HG03575 (cell line): ENCODE data around the gene C5orf15.
"Not testable (repeated sequence)": the region's sequence is repeated elsewhere in the genome, so short reads cannot be mapped to it uniquely, and the experiment has no call there.

Experiments
- ATAC-seq: cut with Tn5 transposase; IDR thresholded peaks from one replicate; pipeline ENCODE4 v1.9.1; 2021; ENCODE audit not compliant: unreplicated experiment, insufficient number of reproducible peaks, low FRiP score; ENCODE audit errors: extremely low read depth

Gene C5orf15

DNA sequence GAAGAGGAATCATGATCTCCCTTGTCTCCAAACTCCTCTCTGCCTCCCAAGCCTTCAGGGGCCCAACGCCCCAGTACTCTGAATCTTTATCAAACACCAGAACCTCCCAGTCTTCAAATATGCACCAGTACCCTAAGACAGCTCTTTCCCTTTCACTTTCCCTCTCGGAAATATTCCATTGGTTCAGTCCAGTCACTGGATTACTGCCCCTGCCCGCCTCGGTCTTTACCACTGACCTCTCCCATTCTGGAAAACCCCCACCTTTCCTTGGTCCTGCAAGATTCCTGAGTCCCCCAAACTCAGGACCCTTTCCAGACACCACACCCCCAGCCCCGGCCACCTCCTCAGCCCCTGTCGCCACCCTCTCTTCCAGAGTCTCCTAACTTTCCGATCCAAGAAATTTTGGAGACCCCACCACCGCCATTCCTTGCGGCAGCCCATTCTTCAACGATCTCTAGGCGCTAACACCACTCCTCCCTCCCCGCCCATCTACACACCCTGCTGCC lies 674 bp downstream of the C5orf15 start:
- no peak for ATAC-seq

DNA sequence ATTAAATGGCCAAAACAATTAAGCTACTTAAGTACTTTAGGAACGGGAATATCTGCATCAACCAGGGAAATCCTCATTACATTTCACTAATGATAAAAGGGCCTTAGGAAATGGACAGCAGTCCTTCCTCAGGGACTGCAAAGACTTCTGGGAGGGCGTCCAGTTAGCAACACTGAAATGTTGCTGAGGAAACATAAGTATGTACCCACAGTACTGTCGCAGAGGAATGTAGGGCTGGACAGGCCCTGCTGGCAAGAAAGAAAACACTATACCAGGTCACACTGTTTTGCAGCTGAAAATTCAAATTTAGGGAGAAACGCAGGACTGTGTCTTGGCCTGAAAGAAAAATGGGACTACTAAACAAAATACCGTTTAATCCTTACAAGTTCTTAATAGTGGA lies 1.3 kb downstream of the C5orf15 start:
- no peak for ATAC-seq

DNA sequence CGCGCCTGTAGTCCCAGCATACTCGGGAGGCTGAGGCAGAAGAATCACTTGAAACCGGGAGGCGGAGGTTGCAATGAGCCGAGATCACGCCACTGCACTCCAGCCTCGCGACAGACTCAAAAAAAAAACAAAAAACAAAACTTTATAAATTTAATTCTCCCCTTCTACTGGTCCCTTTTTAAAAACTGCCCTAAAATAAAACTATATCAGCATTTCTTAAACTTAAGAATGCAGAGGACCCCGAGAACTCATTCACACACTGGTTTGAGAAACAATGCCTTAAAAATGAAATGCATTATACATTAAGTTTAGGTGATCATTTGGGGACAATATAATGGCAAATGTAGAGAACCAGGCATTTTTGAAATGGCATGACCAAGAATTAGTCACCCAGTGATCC lies 2.3 kb downstream of the C5orf15 start:
- no peak for ATAC-seq

DNA sequence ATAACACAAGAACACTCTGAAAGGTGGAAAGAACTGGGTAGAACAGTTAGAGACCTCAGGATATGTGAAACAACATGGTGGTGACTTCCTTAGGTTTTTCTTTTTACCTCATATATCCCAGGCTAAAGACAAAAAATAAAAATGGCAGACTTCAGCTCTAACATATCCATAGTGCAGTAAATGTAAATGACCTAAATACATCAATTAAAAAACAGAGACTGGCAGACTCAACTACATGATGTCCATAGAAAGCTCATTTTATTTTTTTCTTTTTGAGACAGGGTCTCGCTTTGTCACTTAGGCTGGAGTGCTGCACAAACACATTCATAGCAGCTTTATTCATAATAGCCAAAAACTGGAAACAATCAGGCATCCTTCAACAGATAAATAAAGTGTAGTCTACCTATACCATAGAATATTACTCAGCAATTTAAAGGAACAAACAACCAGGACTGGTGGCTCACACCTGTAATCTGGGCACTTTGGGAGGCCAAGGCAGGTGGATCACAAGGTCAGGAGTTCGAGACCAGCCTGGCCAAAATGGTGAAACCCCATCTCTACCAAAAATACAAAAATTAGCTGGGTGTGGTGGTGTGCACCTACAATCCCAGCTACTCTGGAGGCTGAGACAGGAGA lies 4.8 kb downstream of the C5orf15 start:
- ATAC-seq: no peak

- ATAC-seq: no peak
Observed at GRCh38 chr5:133962801-133963476, 5.5 kb downstream of the C5orf15 start.

- ATAC-seq: no peak
Observed at GRCh38 chr5:133962131-133962530, 6.3 kb downstream of the C5orf15 start.

DNA sequence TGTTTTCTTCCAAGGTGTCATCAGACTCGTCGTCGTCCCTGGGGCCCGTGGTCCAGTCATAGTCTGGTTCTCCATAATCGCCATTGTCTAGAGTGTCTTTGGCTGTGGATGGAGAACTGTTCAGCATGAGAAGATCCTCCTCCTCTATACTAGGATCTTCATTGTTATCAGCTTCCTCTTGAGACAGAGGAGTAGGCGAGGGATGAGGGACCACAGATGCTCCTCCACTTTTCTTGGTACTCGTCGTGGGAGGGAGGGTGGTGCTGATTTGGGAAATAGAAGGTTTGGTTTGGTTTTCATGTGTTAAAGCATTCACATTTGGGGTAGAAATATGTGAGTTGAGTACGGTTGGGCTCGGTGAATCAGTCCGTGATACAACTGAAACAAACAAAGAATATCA lies 8.8 kb downstream of the C5orf15 start:
- no peak for ATAC-seq

GRCh38 chr5:133957591-133957990 lies 10.8 kb downstream of the C5orf15 start:
- no peak for ATAC-seq

DNA sequence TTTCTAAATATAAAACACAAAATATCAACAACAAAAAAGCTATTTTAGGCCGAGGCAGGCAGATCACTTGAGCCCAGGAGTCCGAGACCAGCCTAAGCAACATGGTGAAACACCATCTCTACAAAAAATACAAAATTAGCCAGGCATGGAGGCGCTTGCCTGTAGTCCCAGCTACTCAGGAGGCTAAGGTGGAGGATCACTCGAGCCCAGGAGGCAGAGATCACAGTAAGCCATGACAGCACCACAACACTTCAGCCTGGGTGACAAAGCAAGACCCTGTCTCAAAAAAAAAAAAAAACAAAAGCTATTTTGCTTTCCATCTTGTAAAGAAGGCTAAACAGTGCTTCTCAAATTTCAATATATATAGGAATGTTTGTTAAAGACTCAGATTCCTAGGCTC lies 11.3 kb downstream of the C5orf15 start:
- ATAC-seq: no peak

DNA sequence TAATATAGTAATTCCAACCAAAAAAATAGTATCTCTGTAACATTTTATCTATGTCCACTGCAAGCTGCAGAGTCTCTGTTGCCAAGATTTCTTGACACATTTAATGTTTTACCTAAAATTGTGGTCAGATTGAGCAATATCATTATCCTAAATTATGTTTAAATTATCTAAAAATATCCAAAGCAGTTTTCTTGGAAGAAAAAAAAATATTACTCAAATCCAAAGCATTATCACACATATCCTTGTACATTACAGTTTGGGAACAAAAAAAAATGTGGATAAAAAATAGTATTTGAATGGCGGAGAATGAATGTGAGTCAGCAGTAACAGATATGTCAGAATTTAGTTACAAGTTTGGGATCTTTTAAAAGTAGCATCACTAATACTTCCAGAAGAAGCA lies 12.2 kb downstream of the C5orf15 start:
- ATAC-seq: not testable (repeated sequence)

GRCh38 chr5:133953568-133954145 lies 14.8 kb downstream of the C5orf15 start:
- no peak for ATAC-seq

DNA sequence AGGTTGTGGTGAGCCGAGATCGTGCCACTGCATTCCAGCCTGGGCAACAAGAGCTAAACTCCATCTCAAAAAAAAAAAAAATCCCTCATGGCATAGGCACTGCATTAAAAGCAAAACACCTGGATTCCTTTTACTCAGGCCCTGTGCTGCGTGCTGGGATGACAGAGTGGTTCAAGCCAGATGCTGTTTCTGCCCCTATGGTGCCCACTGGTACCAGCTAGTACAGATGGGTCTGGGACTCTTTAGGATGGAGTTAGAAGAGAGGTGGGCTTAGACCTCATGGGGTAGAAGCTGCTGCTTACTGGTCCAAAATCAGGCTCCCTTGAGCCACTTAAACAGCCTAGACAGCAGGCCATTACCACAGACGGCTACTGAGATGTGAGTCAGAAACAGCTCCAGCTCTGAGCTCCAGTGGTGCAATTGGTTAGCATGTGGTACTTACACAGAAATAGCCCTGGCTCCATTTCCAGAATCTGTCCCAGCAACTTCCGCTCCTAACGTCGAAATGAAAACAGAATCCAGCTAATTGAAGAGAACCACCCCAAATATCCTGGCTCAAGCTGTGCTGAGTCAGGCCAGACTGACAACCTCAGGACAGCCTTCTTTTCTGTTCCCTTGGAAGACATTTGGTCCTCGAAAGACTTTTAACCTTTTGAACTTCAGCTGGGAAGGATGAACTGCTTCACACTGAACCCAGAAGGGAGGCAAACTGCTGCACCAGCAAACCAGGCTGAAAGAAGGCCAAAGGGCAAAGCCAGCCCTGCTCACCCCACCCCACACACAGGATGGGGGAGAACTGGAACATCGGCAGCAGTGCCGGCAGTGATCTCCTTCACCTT lies 15.5 kb downstream of the C5orf15 start:
- ATAC-seq: no peak

DNA sequence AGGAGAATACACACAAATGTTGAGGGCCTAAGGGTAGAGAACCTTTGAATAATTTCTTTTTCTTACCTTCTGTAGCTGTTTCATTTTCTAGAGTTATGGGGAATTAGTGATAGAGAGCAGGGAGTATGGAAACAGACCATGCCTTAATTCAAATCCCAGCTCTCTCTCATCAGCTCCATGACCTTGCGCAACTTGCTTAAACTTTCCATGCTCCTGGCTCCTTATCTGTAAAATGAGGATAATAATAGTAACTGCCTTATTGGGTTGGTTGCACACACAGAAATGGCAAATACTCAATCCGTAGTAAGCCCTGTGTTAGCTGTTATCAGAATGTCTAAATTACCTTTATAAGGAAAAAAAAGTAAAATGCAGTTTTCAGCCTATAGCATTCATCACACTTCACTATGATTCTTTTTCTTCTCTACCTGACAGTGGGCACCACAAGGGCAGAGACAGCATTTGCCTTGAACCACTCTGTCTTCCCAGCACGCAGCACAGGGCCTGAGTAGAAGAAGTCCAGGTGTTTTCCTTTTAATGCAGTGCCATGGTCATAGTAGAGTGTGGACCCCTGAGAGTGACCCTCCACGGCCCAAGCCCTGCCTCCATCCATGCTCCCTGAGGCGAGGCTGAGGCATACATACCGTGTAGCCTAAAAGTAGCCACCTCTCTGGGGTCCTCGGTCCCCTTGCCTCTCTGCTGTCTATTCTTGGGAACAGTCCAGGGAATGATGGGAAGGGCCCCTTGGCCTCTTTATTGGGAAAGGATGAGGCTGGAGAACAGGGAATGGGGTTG lies 17.4 kb downstream of the C5orf15 start:
- no peak for ATAC-seq

- no peak for ATAC-seq
Observed at GRCh38 chr5:133948721-133949120, 19.7 kb downstream of the C5orf15 start.

DNA sequence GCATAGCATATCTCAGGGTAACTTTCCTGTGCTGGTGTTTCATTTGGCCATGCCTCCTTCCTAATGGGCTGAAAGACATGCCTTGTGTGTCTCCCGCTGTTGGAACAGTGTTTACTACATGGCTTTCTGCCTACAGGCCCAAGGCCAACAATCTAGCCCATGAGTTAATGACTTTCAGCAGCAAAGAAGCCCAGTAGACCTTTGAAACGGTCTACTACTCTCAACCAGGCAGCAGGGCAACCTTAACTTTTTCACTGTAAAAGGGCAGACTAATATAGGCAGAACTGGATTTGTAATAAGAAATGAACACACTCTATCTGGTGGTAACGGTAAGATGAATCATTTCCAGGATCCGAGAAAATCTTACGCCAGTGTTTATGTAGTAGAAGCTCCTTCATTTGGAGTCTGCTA lies 21.0 kb downstream of the C5orf15 start:
- ATAC-seq: no peak

- no peak for ATAC-seq
Observed at GRCh38 chr5:133945568-133945967, 22.9 kb downstream of the C5orf15 start.

DNA sequence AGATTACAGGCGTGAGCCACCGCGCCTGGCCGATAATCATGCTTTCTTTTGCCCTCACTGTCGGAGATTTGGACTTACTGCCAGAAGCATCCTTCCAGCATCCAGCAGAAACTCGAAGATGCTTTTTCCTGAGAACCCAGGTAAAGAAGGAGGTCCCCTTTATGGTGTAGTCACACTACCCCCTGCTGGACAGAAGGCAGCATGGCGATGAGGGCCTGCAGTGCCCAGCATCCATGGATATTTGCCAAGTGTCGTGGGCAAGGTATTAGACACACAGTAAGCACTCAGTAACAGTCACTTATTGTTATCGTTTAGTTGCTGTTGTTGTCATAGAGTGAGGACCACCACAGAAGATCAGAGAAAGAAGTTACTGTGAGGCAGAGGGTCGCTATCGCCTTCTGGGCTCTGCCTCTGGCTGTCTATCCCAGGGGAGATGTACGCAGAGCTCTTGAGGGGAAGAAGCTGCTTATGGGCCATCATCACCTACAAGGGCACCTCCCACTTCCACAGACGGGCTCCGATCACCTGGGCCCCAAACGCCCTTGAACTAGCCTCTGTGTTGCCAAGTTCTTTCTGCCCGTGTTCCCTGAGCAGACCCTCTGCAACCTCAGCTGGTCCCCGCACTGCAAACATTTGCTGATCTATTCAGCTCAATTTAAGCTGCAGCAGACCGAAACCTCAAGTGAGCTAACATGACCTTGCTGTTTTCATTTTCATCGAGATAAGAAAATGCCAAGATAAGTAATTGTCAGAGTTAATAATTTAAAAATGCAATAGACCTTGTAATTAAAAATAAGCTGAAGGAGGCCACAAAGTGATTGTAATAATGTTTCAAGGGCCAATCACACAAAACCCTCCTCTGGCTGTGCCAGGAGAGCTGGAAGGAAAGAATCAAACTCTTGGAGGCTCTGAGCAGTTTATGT lies 23.9 kb downstream of the C5orf15 start:
- no peak for ATAC-seq

- no peak for ATAC-seq
Observed at GRCh38 chr5:133943475-133943817, 25.0 kb downstream of the C5orf15 start.
